Lower leg skin (tissue), 3 donors: ENCODE data around the gene TNPO3.

Source experiments
- CTCF ChIP-seq, 3 donors: fragments of 450-650 bp; IDR thresholded peaks; one replicate each; pipeline ENCODE4 v1.5.1; 2016; ENCODE audit warnings: antibody characterized with exemption in 3 of 3, mild to moderate bottlenecking in 3 of 3, moderate library complexity in 2 of 3
- POLR2A ChIP-seq, 2 donors: fragments of 450-650 bp; IDR thresholded peaks; one replicate each; pipeline ENCODE4 v1.6.1; 2016 to 2017; ENCODE audit warnings: antibody characterized with exemption in 2 of 2, mild to moderate bottlenecking in 1 of 2, moderate library complexity in 1 of 2

- TF ChIP-seq POLR2A (IDR thresholded peaks at IDR 0.05) (no peak), CTCF (IDR thresholded peaks at IDR 0.05) (no peak)
These were observed 92.0 kb downstream of the TNPO3 start for GRCh38 chr7:128962899-128963298.
